Inflammatory macrophage treated with lipopolysaccharide for 4 hours (primary cell): ENCODE results near the gene SIRT7.

Experiments used
- DNase-seq: peaks from one replicate; pipeline ENCODE4 v3.0.0-alpha.2; 2020

SIRT7 gene

DNA sequence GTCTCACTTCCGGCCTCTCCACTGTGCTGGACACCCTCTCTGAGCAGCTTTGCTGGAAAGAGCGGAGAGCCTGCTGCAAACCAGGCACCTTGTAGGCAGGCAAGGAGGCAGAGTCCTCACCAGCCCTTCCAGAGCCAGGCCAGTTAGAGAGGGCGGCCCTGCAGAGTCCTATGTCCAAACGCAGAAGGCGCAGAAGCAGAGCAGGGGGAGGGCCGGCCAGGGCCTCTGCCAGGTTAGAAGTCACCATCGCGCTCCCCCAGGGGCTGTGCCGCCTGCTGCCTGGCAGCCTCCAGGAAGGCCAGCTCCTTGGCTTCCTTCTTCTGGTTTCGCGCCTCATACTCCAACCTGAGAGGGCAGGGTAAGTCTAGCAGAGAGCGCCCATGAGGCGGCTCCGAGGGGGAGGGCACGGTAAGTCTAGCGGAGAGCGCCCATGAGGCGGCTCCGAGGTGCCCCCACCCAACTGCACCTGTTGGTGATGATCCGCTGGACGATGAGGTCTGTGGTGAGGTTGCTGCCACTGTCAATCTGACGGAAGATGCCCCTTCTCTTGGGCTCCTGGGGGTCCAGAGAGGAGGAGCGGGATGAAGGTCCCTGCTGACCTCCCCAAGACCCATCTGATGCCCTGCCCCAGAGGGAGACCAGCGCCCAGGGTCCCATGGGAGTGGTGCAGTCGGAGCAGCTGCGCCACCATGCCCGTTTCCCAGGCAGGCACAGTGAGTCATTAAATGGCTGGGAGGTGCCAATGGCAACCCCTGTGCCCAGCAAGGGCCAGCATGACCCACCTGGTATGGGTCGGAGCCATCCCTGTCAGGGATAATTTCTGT, 13.2 kb downstream of the SIRT7 start:
- DNase-seq, result no peak

DNA sequence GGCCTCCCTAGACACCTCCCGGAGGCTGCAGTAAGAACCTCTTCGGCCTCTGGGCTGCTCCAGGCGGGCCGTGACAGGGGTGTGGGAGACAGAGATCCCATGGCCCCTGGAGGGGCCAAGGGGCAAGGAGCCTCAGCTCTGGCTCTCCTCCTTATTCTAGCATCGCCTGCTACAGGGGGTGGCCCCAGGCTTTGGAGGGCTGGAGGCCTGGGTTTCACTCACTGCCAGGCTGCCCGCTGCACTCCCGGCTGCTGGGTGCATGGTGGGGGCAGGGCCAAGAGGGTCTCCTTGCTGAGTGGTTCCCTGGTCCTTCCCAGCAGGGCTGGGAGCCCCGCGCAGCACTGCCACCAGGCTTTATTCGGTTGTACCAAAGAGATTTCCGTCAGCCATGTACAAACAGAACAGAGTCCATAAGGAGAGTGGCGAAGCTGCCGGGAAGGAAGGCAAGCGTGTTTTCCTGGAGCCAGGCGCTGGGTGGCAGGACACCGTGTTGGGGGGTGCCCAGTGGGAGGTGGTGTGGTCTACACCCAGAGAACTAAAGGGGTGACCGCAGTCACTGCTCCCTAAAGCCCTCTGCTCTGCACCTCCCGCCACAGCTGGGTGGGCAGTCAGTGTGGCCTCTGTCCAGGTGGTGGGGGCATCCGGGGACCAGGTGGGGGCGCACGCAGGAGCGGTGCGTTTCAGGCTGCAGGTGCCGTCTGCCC, 13.9 kb downstream of the SIRT7 start:
- DNase-seq, result no peak

DNA sequence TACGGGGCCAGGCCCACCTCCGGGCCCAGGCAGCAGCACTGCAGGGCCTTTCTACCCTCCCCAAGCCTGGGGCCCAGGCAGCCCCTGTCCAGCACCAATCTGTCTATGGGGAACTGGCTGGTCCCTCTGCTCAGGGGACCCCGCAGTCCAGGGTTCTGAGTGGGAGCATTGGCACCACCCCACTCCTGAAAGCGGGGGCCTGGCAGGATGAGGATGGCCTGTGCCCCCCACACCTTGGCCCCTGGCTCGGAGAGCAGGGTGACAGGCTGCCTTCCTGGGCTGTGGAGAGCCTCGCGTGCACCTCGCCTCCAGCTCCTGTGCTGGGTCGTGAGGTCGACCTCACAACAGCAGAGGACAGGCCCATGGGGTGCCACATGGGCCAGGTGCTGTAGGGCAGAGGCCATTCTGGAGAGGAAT, 14.6 kb downstream of the SIRT7 start:
- DNase-seq, result no peak

DNA sequence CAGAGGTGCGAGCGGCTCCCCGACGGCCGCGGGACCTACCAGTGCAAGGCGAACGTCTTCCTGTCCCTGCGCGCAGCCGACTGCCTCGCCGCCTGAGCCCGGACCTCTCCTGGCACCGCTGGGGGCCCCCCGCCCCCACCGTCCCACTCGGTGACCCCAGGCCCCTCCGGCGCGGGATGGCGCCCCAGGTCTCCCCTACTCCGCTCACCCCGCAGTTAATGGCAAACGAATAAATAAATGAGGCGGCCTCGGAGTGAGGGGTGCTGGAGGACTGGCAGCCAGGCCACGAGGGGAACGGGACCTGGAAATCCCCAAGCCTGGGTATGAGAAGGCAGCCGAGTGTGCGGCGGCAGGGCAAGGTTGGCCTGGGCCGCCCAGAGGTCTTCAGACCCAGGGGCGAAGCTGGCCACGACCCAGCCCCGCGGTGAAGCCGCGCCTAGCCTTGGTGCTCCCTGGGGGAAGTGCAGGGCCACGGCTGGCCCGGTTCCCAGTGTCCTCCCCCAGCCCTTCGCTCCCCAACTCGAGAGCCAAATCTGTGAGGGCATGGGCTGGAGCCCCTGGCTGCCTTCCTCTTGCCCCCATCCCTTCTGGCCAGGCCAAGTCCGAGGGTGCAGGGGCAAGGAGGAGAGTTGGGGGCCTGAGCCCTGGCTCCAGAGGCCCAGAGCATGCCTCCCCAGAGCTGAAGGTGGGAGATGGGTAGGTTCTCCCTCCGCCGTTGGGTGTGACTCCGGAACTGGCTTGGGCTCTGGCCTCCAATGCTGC, 15.1 kb downstream of the SIRT7 start:
- DNase-seq, result no peak

DNA sequence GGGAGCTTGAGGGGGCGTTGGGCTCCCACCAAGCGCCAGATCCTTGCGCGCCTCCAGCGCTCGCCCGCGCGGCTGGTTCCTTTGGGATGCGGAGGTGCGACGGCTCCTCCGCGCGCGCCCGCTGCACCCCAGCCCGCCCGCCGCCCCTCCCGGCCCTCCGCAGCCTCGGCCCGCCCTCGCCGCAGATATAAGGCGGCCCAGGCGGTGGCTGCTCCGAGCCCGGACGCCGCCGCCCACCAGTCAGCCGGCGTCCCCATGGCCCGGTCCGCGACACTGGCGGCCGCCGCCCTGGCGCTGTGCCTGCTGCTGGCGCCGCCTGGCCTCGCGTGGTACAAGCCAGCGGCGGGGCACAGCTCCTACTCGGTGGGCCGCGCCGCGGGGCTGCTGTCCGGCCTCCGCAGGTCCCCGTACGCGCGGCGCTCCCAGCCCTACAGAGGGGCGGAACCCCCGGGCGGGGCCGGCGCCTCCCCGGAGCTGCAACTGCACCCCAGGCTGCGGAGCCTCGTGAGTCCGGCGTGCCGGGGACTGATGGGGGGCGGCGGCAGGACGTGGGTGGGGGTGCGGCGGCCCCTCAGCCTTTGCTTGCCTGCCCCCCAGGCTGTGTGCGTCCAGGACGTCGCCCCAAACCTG, 15.8 kb downstream of the SIRT7 start, which contains the start of gene NPB:
TSS of gene NPB (plus strand) at position 216 of the 630 bp plus-strand sequence. CDS start at position 256, 40 bp downstream.
- peak; percentile 16 for DNase-seq

DNA sequence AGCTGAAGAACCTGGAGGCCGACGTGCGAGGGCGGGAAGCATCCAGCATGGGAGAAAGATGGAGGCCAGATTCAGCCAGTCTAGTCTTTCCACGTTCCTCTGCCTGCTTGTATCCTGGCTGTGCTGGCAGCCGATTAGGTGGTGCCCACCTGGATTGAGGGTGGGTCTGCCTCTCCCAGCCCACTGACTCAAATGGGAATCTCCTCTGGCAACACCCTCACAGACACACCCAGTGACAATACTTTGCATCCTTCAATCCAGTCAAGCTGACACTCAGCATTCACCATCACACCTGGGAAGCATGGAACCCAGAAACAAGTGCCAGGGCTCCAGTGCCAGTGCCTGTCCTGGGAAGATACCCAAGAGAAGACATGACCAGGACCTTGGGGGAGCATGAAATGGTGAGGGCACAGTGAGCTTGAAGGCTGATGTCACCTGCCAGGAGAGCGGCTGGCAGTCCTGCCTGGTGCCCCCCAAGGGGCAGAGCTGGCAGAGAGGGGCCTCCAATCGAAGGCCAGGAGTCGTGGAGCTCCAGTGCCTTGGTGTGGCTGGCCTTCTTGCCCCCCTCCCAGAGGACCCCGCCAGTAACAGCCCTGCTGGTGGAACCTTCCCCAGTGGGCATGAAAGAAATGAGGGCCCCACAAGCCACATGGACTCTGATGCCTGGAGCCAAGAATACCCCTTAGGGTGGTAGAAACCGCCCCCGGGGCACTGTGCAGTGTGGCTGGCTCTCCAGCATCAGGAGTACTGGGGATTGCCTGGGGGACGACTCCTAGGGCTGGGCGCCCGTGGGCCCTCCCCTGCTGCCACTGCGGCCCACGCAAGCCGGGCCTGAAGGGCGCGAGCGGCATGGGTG, 16.6 kb downstream of the SIRT7 start:
- DNase-seq, result no peak

DNA sequence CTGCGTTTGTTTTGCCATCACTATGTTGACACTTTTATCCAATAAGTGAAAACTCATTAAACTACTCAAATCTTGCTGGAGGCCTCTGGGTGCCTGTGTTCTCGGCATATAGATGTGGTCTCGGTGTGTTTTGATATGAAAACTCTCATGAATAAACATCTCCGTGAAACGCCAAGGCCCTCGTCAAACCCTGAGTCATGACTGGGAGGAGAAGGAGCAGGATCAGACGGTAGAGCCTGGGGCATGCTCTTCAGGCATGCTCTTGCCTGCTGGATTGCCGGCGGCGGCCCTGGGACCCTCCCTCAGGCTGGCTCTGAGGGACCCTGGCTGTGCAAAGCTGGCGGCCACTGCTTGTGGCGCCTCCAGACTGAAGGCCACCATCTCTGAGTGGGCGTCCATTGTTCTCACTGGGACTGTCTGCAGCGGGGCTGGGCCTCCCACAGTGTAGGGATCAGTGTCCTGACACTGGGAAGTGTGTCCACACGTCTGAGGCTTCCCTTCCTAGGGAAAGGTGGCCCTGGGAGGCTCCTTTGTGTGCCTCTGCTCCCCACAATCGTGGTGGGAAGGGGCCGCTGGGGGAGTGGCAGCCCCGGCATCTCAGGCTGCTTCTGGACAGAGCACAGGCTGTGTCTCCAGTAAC, 17.7 kb downstream of the SIRT7 start:
- no peak for DNase-seq

DNA sequence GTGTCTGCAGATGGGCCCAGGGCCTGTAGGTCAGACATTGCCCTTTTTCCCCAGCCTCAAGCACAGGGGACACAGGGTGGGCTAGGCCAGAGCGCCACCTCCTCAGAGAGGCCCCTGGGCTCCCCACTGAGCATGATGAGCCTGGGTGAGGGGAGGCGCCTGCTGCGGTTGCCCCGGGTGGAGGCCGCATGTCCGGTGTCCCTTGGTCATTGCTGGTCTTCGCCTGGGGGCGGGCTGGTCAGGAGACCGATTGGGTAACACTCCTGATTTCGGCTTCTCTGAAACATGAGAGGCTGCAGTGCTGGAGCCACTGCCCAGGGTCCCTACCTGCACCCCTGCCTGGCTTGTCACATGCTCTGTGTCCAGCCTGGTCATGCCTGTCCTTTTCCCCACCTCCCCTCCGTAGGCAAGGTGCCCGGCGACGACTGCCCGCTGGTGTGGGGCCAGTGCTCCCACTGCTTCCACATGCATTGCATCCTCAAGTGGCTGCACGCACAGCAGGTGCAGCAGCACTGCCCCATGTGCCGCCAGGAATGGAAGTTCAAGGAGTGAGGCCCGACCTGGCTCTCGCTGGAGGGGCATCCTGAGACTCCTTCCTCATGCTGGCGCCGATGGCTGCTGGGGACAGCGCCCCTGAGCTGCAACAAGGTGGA, 18.3 kb downstream of the SIRT7 start:
- DNase-seq, result no peak

DNA sequence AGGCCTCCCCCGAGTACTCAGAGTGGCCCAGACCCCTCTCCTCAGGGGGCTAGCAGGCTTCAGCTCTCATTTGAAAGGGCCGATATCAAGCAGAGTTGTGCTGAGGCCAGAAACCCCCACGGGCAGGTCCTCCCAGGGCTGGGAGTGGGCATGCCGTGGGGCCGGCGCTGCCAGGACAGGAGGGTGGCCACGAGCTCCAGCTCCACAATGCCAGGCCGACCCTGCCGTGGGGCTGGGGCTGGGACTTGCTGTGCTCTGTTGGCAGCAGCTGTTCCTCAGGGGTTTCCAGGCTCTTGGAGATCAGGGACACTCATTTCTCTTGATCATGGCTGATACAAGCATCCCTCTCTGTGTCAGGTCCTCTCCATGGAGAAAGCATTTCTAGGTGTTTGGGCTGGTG, 19.1 kb downstream of the SIRT7 start:
- DNase-seq, result no peak

DNA sequence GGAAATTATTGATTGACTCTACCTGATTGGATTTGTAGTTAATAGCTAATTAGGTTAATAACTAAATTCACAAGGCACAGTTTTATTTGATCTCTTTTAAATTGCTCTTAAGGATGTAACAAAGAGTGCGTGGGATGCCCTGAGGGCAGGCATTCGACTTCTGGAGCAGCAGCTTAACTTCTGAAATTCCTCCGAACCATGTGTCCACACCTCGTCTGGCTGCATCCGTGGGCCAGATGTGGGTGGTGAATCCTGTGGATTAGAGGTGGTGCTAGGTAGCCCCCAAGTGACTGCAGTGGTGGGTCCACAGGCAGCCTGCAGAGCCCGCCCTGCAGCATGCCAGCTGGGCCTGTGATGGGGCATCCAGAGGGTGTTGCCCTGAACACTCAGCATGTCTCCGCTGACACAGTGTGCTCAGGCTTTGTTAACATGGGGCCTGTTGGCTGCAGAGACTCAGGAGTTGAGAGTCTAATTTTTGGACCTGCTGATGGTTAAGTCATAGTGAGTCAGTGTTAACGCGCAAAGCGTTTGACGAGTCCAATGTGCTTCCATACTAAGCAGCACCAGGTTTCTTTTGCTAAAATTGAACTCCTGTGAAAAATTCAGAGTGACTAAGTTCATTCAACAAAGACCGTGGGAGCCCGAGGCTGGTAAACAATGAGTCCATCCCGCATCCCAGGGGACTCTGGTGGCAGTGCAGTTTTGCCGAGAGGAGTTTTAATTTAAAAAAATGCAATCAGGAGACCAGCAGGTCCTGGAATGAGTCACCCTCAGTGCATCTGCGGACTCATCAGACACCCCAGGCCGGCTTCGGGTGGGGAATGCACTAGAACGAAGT, 19.7 kb downstream of the SIRT7 start:
- DNase-seq, result no peak

DNA sequence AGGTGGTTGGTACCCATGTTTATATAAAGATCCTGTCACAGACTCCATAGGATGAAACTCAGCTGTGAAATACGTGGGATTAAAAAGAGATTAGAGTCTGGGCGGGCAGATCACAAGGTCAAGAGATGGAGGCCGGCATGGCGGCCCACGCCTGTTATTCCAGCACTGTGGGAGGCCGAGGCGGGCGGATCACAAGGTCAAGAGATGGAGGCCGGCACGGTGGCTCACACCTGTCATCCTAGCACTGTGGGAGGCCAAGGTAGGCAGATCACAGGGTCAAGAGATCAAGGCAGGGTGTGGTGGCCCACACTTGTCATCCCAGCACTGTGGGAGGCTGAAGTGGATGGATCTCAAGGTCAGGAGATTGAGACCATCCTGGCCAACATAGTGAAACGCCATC, 22.6 kb downstream of the SIRT7 start:
- no peak for DNase-seq

DNA sequence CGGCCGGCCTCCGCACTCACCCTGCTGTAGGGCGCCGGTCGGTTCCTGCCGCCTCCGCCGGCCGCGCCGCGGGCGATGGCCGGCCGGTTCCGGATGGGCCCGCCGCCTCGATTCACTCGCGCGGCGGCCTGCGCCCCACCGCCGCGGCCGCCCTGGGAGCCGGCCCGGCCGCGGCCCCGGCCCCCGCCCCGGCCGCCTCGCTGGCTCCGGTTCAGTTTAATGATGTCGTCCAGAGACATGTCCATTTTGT, 26.7 kb downstream of the SIRT7 start:
- no peak for DNase-seq

DNA sequence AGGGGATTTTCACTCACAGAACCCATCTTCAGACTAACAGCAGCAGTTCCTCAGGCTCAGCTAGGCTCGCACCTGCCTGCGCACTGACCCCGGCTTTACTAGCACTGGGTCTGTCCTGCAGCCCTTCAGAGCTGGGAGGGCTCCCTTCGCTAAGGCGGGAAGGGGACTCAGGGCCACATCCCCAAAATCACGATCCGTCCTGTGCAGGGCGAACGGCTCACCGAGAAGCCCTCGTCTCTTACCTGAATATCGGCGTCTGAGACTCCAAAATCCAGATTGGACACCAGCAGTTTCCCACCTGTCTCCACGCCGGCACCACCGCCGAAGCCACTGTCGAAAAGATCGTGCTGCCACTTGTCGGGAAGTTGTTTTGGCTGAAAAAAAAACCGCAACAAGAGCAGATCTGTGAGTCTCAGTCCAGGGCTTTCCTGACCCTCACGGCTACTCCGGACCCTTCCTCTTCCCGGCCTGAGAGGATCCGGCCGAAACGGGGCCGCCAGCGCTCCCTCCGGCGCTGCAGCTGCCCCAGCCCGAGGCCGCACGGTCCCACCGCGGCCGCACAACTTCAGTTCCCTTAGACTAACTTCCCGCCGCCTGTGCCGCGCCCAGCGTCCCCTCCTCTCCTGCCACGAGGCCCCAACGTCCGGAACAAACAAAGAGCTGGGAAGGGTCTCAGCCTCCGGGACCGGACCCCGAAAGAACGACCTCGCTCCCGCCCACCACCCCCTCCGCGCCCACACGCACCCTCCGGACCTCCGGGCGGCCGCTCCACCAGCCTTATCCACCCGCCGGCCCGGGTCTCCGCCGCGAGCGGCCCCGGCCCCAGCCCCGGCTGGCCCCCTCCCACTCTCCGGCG, 27.3 kb downstream of the SIRT7 start:
- peak; percentile 33 for DNase-seq

DNA sequence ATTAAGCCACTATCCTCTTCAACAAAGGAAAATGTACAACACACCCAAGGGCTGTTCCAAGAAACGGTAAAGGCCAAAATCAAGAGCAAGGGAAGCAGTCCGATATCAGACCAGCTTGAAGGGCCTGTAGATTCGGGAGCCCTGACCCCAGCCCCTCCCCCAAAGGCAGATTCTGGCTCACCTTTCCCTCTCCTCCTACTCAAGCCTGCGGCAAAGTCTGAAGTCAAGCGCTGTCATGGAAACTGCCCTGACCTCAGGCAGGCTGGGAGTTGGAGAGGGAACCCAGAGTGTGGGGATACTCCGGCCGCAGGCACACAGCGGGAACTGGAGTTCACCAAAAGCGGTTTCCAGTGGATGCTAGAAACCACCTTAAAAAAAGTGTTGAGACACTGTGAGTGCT, 28.4 kb downstream of the SIRT7 start:
- no peak for DNase-seq

DNA sequence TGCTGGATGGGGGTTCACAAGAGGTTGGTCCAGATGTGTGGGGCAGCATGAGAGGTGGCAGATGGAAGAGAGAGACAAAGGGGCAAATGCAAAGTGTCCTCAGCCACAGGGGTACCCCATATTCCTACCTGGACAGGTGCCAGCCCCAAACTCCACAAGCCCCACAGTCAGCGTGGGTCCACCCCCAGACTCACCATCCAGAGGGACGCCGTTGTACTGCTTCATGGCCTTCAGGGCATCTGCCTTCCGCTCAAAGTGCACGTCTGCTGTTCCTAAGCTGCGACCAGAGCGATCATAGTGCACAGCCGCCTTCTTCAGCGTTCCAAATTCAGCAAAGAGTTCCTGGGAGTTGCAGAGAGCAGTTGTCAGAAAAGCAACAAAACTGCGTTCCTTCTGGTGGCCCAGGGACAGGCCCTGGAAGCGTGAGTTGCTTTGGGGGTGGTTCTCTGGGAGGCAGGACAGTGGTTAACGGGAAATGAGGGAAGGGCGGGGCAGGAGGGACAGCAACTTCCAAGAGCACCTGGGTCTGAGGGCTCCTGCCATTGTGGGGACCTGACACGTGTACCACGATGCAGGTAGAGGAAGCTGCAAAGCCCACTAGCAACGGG, 28.9 kb downstream of the SIRT7 start:
- DNase-seq, result no peak

DNA sequence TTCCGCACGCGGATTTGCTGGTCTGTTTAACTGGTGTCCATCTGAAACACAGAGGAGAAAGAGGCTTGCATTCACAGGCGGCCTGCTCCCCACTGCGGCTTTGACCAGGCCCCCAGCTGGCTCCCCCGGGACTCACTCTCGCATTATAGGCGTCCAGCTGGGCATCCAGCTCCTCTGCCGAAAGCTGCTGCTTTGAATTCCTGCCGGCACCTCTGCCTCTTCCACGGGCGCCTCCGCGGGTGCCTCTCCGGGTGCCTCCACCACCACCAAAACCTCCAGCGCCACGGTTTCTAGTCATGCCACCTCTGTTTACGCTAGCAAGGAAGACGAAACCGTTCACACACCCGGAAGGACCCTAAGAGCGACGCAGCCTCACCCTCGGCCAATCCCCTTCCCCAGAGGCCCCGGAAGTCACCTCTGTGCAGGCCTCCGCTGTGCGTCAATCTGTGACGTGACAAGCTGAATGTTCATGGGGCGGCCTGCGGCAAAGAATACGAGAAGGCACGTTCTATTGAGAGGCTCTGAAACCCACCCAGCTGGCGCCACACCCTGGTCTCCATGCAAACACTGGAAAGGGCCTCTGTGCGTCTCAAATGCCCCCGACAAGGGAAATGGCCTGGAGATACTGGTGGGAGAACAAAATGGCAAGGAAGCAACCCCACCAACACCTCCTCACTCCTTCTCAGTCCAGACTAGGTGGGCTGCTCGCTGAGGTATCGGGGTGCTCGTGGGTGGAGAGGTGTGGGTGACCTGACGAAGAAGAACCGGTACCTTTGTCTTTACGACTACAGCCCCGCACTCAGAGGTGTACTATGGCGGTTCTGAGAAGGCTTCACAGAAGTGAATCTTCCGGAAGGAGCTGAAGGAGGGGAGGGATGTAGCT, 29.6 kb downstream of the SIRT7 start:
- no peak for DNase-seq

DNA sequence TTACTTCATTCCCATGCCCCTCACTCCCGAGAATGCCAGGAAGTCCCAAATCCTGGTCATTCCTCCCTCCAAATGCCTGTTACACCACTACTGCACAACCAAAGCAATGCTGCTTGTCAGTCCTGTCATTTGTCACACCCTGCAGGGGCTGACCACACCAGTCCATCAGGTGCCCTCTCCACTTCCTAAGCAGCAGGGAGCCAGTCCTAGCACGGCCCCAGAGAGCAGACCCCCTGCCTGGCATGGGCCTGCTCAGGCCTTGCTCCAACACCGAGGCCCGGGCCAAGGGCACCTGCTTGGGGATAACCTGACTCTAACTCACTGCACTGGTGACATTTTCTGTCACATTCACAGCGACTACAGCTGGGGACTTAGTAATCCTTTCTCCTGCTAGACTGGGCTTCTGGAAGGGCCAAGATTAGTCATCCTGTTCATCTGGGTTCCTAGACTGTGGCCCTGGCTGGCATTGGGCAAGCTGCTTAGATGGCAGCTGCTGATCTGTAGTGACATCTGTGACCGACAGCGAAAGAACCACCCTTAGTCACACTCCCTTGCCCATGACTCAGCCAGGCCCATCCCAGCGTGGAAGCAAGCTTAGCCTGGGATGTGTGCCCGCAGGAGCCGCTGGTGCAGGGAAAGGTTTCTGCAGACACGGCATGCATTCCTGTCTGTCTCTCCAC, 32.0 kb downstream of the SIRT7 start:
- peak; percentile 40 for DNase-seq
